IMR-90 (cell line): ENCODE data around the gene SURF6. TPM values are rescaled to one million over a fixed set of nuclear protein-coding genes. Genes with fewer than 3 reads are reported as not detected.

Experiments
- ATAC-seq: fragments of 200-7000 bp; cut with Tn5 transposase; 2 replicates; pipeline ENCODE4 v1.9.1; 2020; ENCODE audit warnings: low read depth, mild to moderate bottlenecking, moderate library complexity
- BruUV-seq: library from RNA; stranded (reverse); fragments of 400-500 nt; replicated peaks from 2 replicates; lab custom pipeline; 2021; lab: Mats Ljungman, UMichigan
- CTCF ChIA-PET: fragments of 300-600 bp; formaldehyde crosslinking; extraction: SDS; loops from one replicate; lab custom pipeline; 2021; ENCODE audit warnings: antibody characterized with exemption; lab: Yijun Ruan, JAX
- POLR2A ChIA-PET: fragments of 300-600 bp; sonication (Branson Sonifier 250); formaldehyde crosslinking; loops from one replicate; lab custom pipeline; 2022; ENCODE audit warnings: antibody characterized with exemption; ENCODE audit not compliant: unreplicated experiment; lab: Charles Lee
- DNase-seq: peaks from one replicate; pipeline ENCODE4 v3.0.0; 2013
- H2AFZ ChIP-seq: replicated peaks from 2 replicates; pipeline ENCODE3; 2013; ENCODE audit warnings: low read length, mild to moderate bottlenecking; ENCODE audit not compliant: poor library complexity
- H2AK5ac ChIP-seq: 2 replicates; pipeline ENCODE4 v1.6.1; 2013; ENCODE audit warnings: low read depth, low read length, inconsistent platforms
- H2AK9ac ChIP-seq: replicated peaks from 2 replicates; pipeline ENCODE3; 2013; ENCODE audit warnings: mild to moderate bottlenecking, low read depth, low read length, moderate library complexity; ENCODE audit not compliant: poor library complexity
- H2BK120ac ChIP-seq: 2 replicates; pipeline ENCODE4 v1.6.1; 2013; ENCODE audit warnings: low read depth, low read length, inconsistent platforms
- H2BK15ac ChIP-seq: 3 replicates; pipeline ENCODE4 v1.6.1; 2013; ENCODE audit warnings: low read depth, low read length, inconsistent platforms
- H2BK20ac ChIP-seq: 2 replicates; pipeline ENCODE4 v1.6.1; 2013; ENCODE audit warnings: low read depth, mild to moderate bottlenecking, inconsistent platforms, low read length, moderate library complexity
- H2BK5ac ChIP-seq: 2 replicates; pipeline ENCODE4 v1.6.1; 2013; ENCODE audit warnings: mild to moderate bottlenecking, low read depth, low read length, inconsistent platforms; ENCODE audit not compliant: poor library complexity, severe bottlenecking
- H3K14ac ChIP-seq: replicated peaks from 2 replicates; pipeline ENCODE4 v1.6.1; 2013; ENCODE audit warnings: low read depth, low read length, inconsistent platforms
- H3K18ac ChIP-seq: 2 replicates; pipeline ENCODE4 v1.6.1; 2013; ENCODE audit warnings: low read depth, low read length, control low read depth
- H3K23ac ChIP-seq: 2 replicates; pipeline ENCODE4 v1.6.1; 2013; ENCODE audit warnings: low read depth, low read length, inconsistent platforms
- H3K27ac ChIP-seq: 2 replicates; pipeline ENCODE4 v1.5.1; 2013; ENCODE audit warnings: mild to moderate bottlenecking, control low read depth, low read length; ENCODE audit not compliant: insufficient read depth
- H3K27me3 ChIP-seq: 2 replicates; pipeline ENCODE4 v1.6.1; 2013; ENCODE audit warnings: low read length; ENCODE audit not compliant: control insufficient read depth, insufficient read depth
- H3K36me3 ChIP-seq: 2 replicates; pipeline ENCODE4 v1.6.1; 2013; ENCODE audit warnings: low read length, mixed read lengths; ENCODE audit not compliant: control insufficient read depth, insufficient read depth
- H3K4ac ChIP-seq: 2 replicates; pipeline ENCODE4 v1.6.1; 2013; ENCODE audit warnings: low read depth, low read length, inconsistent platforms
- H3K4me1 ChIP-seq: 2 replicates; pipeline ENCODE4 v1.6.1; 2013; ENCODE audit warnings: low read length, mixed read lengths; ENCODE audit not compliant: control insufficient read depth, insufficient read depth
- H3K4me2 ChIP-seq: 2 replicates; pipeline ENCODE4 v1.6.1; 2013; ENCODE audit warnings: low read depth, mild to moderate bottlenecking, control low read depth, low read length, moderate library complexity
- H3K4me3 ChIP-seq: 2 replicates; pipeline ENCODE4 v1.5.1; 2013; ENCODE audit warnings: low read depth, mild to moderate bottlenecking, control low read depth, low read length, moderate library complexity; ENCODE audit not compliant: insufficient read depth
- H3K56ac ChIP-seq: 2 replicates; pipeline ENCODE4 v1.6.1; 2013; ENCODE audit warnings: low read length, inconsistent platforms; ENCODE audit not compliant: insufficient read depth; ENCODE audit errors: extremely low read depth
- H3K79me1 ChIP-seq, 2 experiments: 2 replicates each; pipeline ENCODE4 v1.6.1; 2013; ENCODE audit warnings: low read length in 2 of 2, inconsistent platforms in 1 of 2, low read depth in 1 of 2
- H3K9ac ChIP-seq: 2 replicates; pipeline ENCODE4 v1.6.1; 2013; ENCODE audit warnings: low read depth, low read length, control low read depth
- H3K9me1 ChIP-seq: 2 replicates; pipeline ENCODE4 v1.6.1; 2013; ENCODE audit warnings: low read length, inconsistent platforms; ENCODE audit not compliant: insufficient read depth
- H3K9me3 ChIP-seq: 2 replicates; pipeline ENCODE4 v1.6.1; 2013; ENCODE audit warnings: low read length; ENCODE audit not compliant: control insufficient read depth, insufficient read depth
- H4K20me1 ChIP-seq: 2 replicates; pipeline ENCODE4 v1.6.1; 2013; ENCODE audit warnings: low read length, inconsistent platforms; ENCODE audit not compliant: insufficient read depth
- H4K5ac ChIP-seq: 2 replicates; pipeline ENCODE4 v1.6.1; 2013; ENCODE audit warnings: mild to moderate bottlenecking, low read depth, low read length, control low read depth
- H4K8ac ChIP-seq, 2 experiments: 2 replicates each; pipeline ENCODE4 v1.6.1; 2013; ENCODE audit warnings: low read depth in 2 of 2, low read length in 2 of 2, control low read depth in 1 of 2, inconsistent platforms in 1 of 2
- H4K91ac ChIP-seq: 2 replicates; pipeline ENCODE4 v1.6.1; 2013; ENCODE audit warnings: low read depth, low read length, inconsistent platforms; ENCODE audit not compliant: insufficient read depth
- CEBPB ChIP-seq: IDR thresholded peaks from 2 replicates; pipeline ENCODE4 v1.6.1; 2012; ENCODE audit warnings: low read depth, low read length, improper control_type of control experiment
- NFE2L2 ChIP-seq: fragments of 150-350 bp; IDR thresholded peaks from 2 replicates; pipeline ENCODE4 v1.6.1; 2016; ENCODE audit warnings: low read depth, mild to moderate bottlenecking, low read length
- WGBS, 2 experiments: methylation state at CpG; one replicate each; pipeline versions ENCODE4 v1.1.5 to v1.1.7; 2013; ENCODE audit warnings: missing lambda C conversion rate in 2 of 2; ENCODE audit not compliant: insufficient read length in 1 of 2; ENCODE audit errors: extremely low coverage in 2 of 2; 5-methylcytosine and 5-hydroxymethylcytosine counted together
- dilution Hi-C: fragments of 300-500 bp; cut with HindIII; formaldehyde crosslinking; loops from one replicate; pipeline ENCODE4 v1.14.3; 2018; ENCODE audit warnings: low sequenced_read_pairs; ENCODE audit not compliant: unreplicated experiment
- in situ Hi-C: fragments of 300-500 bp; cut with MboI; formaldehyde crosslinking; loops from 3 replicates; pipeline ENCODE4 v1.14.3; 2019; ENCODE audit warnings: low sequenced_read_pairs, inconsistent platforms, mixed read lengths
- intact Hi-C: fragments of 100-400 bp; cut with micrococcal nuclease; formaldehyde crosslinking; loops from 2 replicates; pipeline ENCODE4 v1.10.0; 2022
- polyA plus RNA-seq, 3 experiments: library from polyadenylated mRNA; depleted of rRNA; stranded (reverse); fragments of >200 nt; gene quantifications; 2 replicates each; pipeline ENCODE4 v1.2.3, GENCODE V29; 2012; ENCODE audit warnings: low replicate concordance in 1 of 3
- total RNA-seq: library from RNA; depleted of rRNA; stranded (reverse); fragments of >200 nt; gene quantifications from 2 replicates; pipeline ENCODE4 v1.2.3, GENCODE V29; 2012

Gene SURF6
- total and polyA plus RNA-seq, 2 of the 4 experiments (the other 2 are of a cell fraction) = 6.1 to 12.8 TPM

DNA sequence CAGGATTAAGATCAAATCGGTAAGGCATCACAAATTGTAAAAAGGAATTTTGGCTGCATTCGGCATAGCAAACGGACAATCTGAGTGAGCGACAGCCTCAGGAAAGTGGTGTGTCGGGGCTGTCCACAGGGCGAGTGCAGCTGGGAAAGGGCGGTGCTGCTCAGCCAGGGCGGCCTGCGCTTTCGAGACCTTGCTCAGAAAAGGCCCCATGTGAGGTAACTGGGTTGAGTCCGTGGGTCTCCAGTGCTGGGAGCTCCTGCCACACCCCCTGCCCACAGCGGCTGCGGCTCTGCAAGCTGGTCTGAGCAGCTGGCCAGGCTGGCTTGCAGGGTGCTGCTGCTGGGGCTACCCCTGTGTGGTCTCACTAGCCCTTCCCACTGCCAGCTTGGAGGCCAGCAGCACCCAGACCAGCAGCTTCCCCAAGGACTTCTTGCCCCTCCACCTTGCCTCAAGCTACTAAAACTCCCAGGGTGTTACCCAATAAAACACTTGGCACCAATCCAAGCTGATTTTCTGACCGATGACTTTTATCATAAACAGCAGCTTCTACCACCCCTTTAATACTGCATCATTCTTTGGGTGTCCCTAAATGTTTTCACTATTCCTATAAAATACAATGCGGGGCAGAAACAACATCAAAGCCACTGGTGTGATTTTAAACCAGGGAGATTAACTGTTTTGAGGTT, 26.5 kb upstream of the SURF6 start:
- no peak overlapping the region for H2AK5ac ChIP-seq
- no peak for ATAC-seq
- H3K27ac ChIP-seq = no peak overlapping the region
- H3K36me3 ChIP-seq = peaks cover 71% of the 10 kb centered on the region
- H4K20me1 ChIP-seq = peaks cover 85% of the 10 kb centered on the region
- H3K79me1 ChIP-seq = peaks cover 38 to 86% of the 10 kb centered on the region in 2 experiments
- BruUV-seq = TSS peak; percentile 82
- POLR2A ChIA-PET = no interaction called here
- TF ChIP-seq NFE2L2 (no peak), CEBPB (peak; percentile 22; the same call in 1 of the 2 replicates)
- H3K4me3 ChIP-seq = no peak overlapping the region
- peaks cover 4% of the 10 kb centered on the region; the same call in 1 of the 2 replicates for H3K4me1 ChIP-seq
- peak overlapping the region; percentile 19 for H2AFZ ChIP-seq
- H3K4me2 ChIP-seq = no peak overlapping the region
- H3K9ac ChIP-seq = no peak overlapping the region
- H3K4ac ChIP-seq = no peak overlapping the region
- H4K5ac ChIP-seq = no peak overlapping the region
- H2BK15ac ChIP-seq = no peak overlapping the region
- H3K23ac ChIP-seq = no peak overlapping the region
- in situ Hi-C loops = no loop called here
- H3K9me1 ChIP-seq = peaks cover 4% of the 10 kb centered on the region
- no peak overlapping the region for H2AK9ac ChIP-seq
- WGBS, 2 experiments = 87% methylated on average over 5 of the region's 15 CpGs; no CpG with 5 or more reads in 1 of the 2 experiments
- no peak overlapping the region for H3K14ac ChIP-seq
- no peak for DNase-seq
- H2BK5ac ChIP-seq = no peak overlapping the region
- no peak overlapping the region for H4K91ac ChIP-seq
- intact Hi-C loops = no loop called here
- no peaks in the 10 kb centered on the region for H3K27me3 ChIP-seq
- H2BK120ac ChIP-seq = no peak overlapping the region
- dilution Hi-C loops = no loop called here
- H3K9me3 ChIP-seq = no peaks in the 10 kb centered on the region
- H4K8ac ChIP-seq = no peak overlapping the region
- no peak overlapping the region for H2BK20ac ChIP-seq
- no peak overlapping the region for H3K56ac ChIP-seq
- CTCF ChIA-PET = interaction anchor here (0.9 kb wide), 1 partner anchor 1416 kb away, joined by 3 read pairs; no protein-coding TSS in a partner anchor
- no peak overlapping the region for H3K18ac ChIP-seq
